Heart left ventricle (tissue), 16 donors: ENCODE data around the gene CHODL. TPM values are rescaled to one million over a fixed set of nuclear protein-coding genes. Genes with fewer than 3 reads are reported as not detected.

ENCODE experiments used
- ATAC-seq, 4 donors: fragments of 200-7000 bp; cut with Tn5 transposase; one replicate each; pipeline ENCODE4 v1.9.1; 2020 to 2022; ENCODE audit warnings: moderate library complexity in 4 of 4, mild to moderate bottlenecking in 3 of 4, moderate number of reproducible peaks in 1 of 4
- DNase-seq, 5 donors: peaks; one replicate each; pipeline ENCODE4 v3.0.0-alpha.2; 2020
- H3K27ac ChIP-seq, 12 donors: fragments of 200-600 bp; sonication (generic) in 4 of 12; one replicate each; pipeline versions ENCODE4 v1.5.0 to v1.8.0; 2016 to 2022; ENCODE audit warnings: mild to moderate bottlenecking in 2 of 12
- H3K27me3 ChIP-seq, 9 donors: fragments of 200-600 bp; sonication (generic) in 2 of 9; one replicate each; pipeline versions ENCODE4 v1.5.1 to v1.8.0; 2016 to 2022; ENCODE audit warnings: mild to moderate bottlenecking in 3 of 9
- H3K36me3 ChIP-seq, 9 donors: fragments of 200-600 bp; sonication (generic) in 2 of 9; one replicate each; pipeline versions ENCODE4 v1.5.0 to v1.8.0; 2018 to 2022; ENCODE audit warnings: mild to moderate bottlenecking in 2 of 9
- H3K4me1 ChIP-seq, 12 donors: fragments of 200-600 bp; sonication (generic) in 4 of 12; one replicate each; pipeline versions ENCODE4 v1.5.0 to v1.8.0; 2016 to 2022; ENCODE audit warnings: mild to moderate bottlenecking in 3 of 12
- H3K4me3 ChIP-seq, 12 donors: fragments of 200-600 bp; sonication (generic) in 4 of 12; one replicate each; pipeline versions ENCODE4 v1.5.0 to v1.8.0; 2017 to 2022; ENCODE audit warnings: mild to moderate bottlenecking in 9 of 12, moderate library complexity in 4 of 12
- H3K9me3 ChIP-seq, 12 donors: fragments of 200-600 bp; sonication (generic) in 4 of 12; one replicate each; pipeline versions ENCODE4 v1.5.0 to v1.8.0; 2016 to 2022; ENCODE audit warnings: mild to moderate bottlenecking in 1 of 12
- CTCF ChIP-seq, 12 donors: fragments of 200-600 bp; sonication (generic) in 4 of 12; IDR thresholded peaks; one replicate each; pipeline versions ENCODE4 v1.5.0 to v1.8.0; 2018 to 2022; ENCODE audit warnings: antibody characterized with exemption in 12 of 12, mild to moderate bottlenecking in 5 of 12
- POLR2A ChIP-seq, 2 donors: fragments of 450-650 bp; IDR thresholded peaks; one replicate each; pipeline ENCODE4 v1.6.1; 2017; ENCODE audit warnings: antibody characterized with exemption in 2 of 2, mild to moderate bottlenecking in 2 of 2, moderate library complexity in 2 of 2
- WGBS, 4 donors: extraction: QIAGEN DNeasy Blood & Tissue Kit in 2 of 4; methylation state at CpG; one replicate each; pipeline versions ENCODE4 v1.1.5 to v1.1.7; 2013 to 2018; 5-methylcytosine and 5-hydroxymethylcytosine counted together
- intact Hi-C, 10 donors: fragments of 100-400 bp; cut with DNase I; formaldehyde crosslinking; loops; one replicate each; pipeline versions ENCODE4 v1.11.1 to v1.14.2; 2022
- polyA plus RNA-seq, 2 donors: library from polyadenylated mRNA; stranded (reverse); fragments of 200-250 nt; gene quantifications; one replicate each; pipeline ENCODE4 v1.2.3, GENCODE V29; 2013
- total RNA-seq, 9 donors: library from RNA; depleted of rRNA in 2 of 9; stranded (reverse); fragments of >200 nt in 2 of 9; fragmentation: NEBNext Ultra II Directional in 3 of 9; extraction: Animal tissue kit (Norgen Biotek cat#: 25700) in 3 of 9; gene quantifications; one replicate each; pipeline versions ENCODE4 v1.1.0 to v1.2.4, GENCODE V29; 2016 to 2023
- donor health status: ischemic (EF 13 %, LVEDD 7.1; RV severe dilation, severe dysfunction).
- donor health status: healthy with polysubstance abuse.
- donor health status: DM: no; HTN: yes; CAD: no.
- donor health status: DM: no; HTN: no; CAD: no.
- donor health status: ischemic (EF 25% LVEDD 6.9; RV normal size, moderate dysfunction).
- donor health status: ischemic (EF 25% LVEDD 5.7; RV mildly dilated, moderate dysfunction).
- donor health status: healthy.
- donor health status: DM: yes; HTN: yes; CAD: no.
- donor health status: ischemic (EF 35%, LVEDD 5.7; RV mildly dilated, moderate dysfunction).
- donor health status: nonischemic (EF 11% LVEDD 7.7; RV severe dilation, severe dysfunction).
- donor health status: DM: yes; HTN: yes; CAD: no.
- donor health status: PGD.
- donor health status: ischemic (EF 29% LVEDD 5.4; RV normal size, mild dysfunction).
- donor health status: nonischemic (EF 23%, LVEDD 6.1; RV moderate dilation, normal function).

CHODL gene
- total and polyA plus RNA-seq, 11 donors: 0.15 to 0.58 (median 0.27) TPM; not detected in 2

DNA sequence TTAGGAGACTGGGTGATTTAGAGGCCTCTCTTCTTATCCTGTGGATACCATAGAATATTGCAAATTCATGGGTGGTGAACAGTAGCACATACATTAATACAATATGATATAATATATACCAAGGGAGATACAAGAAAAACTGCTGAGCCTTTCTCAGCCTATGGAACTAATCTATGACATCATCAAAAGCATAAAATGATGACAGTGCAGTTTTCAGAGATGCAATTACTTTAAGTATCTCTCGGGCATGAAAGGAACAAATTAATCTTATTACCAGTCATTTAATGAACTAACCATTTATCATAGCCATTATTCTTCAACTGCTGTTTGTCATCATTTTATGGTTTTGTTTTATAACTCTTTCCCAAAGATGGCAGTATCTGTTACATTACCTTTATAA is 3.5 kb downstream of the CHODL start:
- no peak for TF ChIP-seq POLR2A (IDR thresholded peaks at IDR 0.05)
- no peak for TF ChIP-seq CTCF (IDR thresholded peaks at IDR 0.05)
- WGBS, 4 donors: 40 to 92% (median 90%) methylated on average over 1 of the region's 1 CpG
- intact Hi-C loops: no loop called here
- no peaks in the 10 kb centered on the region for H3K36me3 ChIP-seq
- H3K27me3 ChIP-seq: peaks cover 0 to 28% (median 21%) of the 10 kb centered on the region in 9 donors
- ATAC-seq (no peak), DNase-seq (no peak)
- peaks cover 0 to 12% (median 0%) of the 10 kb centered on the region in 12 donors for H3K4me1 ChIP-seq
- no peak overlapping the region for H3K4me3 ChIP-seq
- H3K9me3 ChIP-seq: no peaks in the 10 kb centered on the region
- H3K27ac ChIP-seq: no peak overlapping the region

DNA sequence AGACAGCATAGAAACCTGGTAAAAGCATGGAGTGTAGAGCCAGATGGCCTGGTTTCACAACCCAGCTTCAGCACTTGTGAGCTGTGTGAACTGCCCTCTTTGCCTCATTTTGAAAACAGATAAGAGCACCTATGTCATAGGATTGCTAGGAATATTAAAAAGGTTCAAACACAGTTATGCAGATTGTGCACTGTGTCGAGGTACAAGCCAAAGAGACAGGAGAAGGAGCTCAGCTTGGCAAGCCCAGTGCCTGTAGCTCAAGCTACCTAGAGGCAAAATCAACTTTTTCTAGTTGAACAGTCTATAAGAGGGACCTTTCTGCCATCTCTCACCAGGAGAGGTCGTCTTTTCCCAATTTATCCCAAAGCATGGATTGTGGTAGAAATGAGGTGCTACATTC is 5.0 kb downstream of the CHODL start:
- peaks cover 0 to 9% (median 0%) of the 10 kb centered on the region in 12 donors for H3K4me1 ChIP-seq
- WGBS, 4 donors: 33 to 47% (median 38%) methylated on average over 2 of the region's 2 CpGs
- H3K36me3 ChIP-seq: no peaks in the 10 kb centered on the region
- H3K9me3 ChIP-seq: no peaks in the 10 kb centered on the region
- TF ChIP-seq POLR2A (IDR thresholded peaks at IDR 0.05) (no peak), CTCF (IDR thresholded peaks at IDR 0.05) (no peak)
- no peak for ATAC-seq
- intact Hi-C loops: no loop called here
- H3K27ac ChIP-seq: no peak overlapping the region
- H3K4me3 ChIP-seq: no peak overlapping the region
- peaks cover 0 to 14% (median 9%) of the 10 kb centered on the region in 9 donors for H3K27me3 ChIP-seq
- no peak for DNase-seq

DNA sequence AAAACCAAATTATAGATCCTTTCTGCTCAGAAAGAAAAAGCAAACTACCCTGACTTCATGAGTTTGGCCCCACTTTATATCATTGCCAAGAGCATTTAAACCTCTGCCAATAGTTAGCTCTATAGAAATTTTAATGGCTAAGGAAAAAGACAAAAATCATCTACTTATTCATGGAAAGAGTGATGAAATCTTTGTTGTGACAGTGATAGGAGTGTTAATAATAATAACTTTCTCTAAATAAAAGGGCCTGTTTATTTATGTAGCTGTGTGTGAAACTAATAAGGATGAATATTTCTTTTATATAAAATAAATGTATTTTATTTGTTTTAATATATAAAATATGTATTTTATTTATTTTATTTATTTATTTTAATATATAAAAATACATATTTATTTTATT is 6.4 kb downstream of the CHODL start:
- intact Hi-C loops: no loop called here
- no peak overlapping the region for H3K27ac ChIP-seq
- TF ChIP-seq POLR2A (IDR thresholded peaks at IDR 0.05): no peak

DNA sequence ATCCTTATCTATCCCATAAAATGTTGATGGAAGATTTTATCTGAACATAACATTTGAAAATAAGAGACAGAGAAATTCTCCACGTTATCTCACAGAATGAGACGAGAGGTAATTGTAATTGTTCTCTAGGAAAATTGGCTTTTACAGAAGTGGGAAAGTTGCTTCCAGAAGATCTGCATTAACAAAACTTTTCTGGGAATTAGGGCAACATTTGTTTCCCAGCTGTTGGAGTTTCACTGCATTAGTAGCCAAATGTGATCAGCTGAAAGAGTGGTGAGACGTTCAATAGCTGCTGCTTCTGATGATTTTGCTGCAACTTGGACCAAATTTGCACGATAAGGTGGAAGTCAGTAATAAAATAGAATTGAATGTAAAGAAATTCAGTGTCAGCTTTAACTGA is 7.6 kb downstream of the CHODL start:
- Histone ChIP-seq H3K4me3 (no peak overlapping the region), H3K36me3 (no peaks in the 10 kb centered on the region), H3K4me1 (no peaks in the 10 kb centered on the region), H3K9me3 (no peaks in the 10 kb centered on the region), H3K27me3 (no peaks in the 10 kb centered on the region), H3K27ac (no peak overlapping the region)
- intact Hi-C loops: no loop called here
- WGBS, 4 donors: 62 to 75% (median 65%) methylated on average over 4 of the region's 4 CpGs
- DNase-seq (no peak), ATAC-seq (no peak)
- TF ChIP-seq POLR2A (IDR thresholded peaks at IDR 0.05): no peak
- no peak for TF ChIP-seq CTCF (IDR thresholded peaks at IDR 0.05)

More for the DNA sequence above, 6.4 kb downstream of the CHODL start:
- no peak overlapping the region for H3K4me3 ChIP-seq
- H3K4me1 ChIP-seq: no peaks in the 10 kb centered on the region
- no peaks in the 10 kb centered on the region for H3K9me3 ChIP-seq
- H3K36me3 ChIP-seq: no peaks in the 10 kb centered on the region
- H3K27me3 ChIP-seq: peaks cover 0 to under 1% (median 0%) of the 10 kb centered on the region in 9 donors
- no peak for DNase-seq
- ATAC-seq: no peak

- H3K4me1 ChIP-seq: no peaks in the 10 kb centered on the region
- no peak for TF ChIP-seq CTCF (IDR thresholded peaks at IDR 0.05)
- TF ChIP-seq POLR2A (IDR thresholded peaks at IDR 0.05): no peak
- H3K36me3 ChIP-seq: no peaks in the 10 kb centered on the region
- H3K27me3 ChIP-seq: no peaks in the 10 kb centered on the region
- intact Hi-C loops: no loop called here
- ATAC-seq (no peak), DNase-seq (peak in 1 of 5 donors; percentile 22)
- H3K9me3 ChIP-seq: no peaks in the 10 kb centered on the region
- 43 to 59% (median 54%) methylated on average over 5 of the region's 5 CpGs for WGBS, 4 donors
- H3K4me3 ChIP-seq: no peak overlapping the region
- H3K27ac ChIP-seq: no peak overlapping the region
These were observed 8.0 kb downstream of the CHODL start for GRCh38 chr21:18252680-18253079.
